ENCODE results near the gene ANAPC2. TPM values are rescaled to one million over a fixed set of nuclear protein-coding genes. Genes with fewer than 3 reads are reported as not detected.
A peak's percentile ranks its signal among the peaks of the same experiment; 100 is the strongest.

Gene ANAPC2
- total RNA-seq, 1 donor from 2014 or later: 39.2 TPM

- H3K36me3 ChIP-seq (ENCODE audit: insufficient read depth, low read length): no peaks in the 10 kb centered on the region
- TF ChIP-seq, protein P1, sequence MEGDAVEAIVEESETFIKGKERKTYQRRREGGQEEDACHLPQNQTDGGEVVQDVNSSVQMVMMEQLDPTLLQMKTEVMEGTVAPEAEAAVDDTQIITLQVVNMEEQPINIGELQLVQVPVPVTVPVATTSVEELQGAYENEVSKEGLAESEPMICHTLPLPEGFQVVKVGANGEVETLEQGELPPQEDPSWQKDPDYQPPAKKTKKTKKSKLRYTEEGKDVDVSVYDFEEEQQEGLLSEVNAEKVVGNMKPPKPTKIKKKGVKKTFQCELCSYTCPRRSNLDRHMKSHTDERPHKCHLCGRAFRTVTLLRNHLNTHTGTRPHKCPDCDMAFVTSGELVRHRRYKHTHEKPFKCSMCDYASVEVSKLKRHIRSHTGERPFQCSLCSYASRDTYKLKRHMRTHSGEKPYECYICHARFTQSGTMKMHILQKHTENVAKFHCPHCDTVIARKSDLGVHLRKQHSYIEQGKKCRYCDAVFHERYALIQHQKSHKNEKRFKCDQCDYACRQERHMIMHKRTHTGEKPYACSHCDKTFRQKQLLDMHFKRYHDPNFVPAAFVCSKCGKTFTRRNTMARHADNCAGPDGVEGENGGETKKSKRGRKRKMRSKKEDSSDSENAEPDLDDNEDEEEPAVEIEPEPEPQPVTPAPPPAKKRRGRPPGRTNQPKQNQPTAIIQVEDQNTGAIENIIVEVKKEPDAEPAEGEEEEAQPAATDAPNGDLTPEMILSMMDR (IDR thresholded peaks at IDR 0.05; ENCODE audit: insufficient read depth, low read depth, low read length): no peak
- TF ChIP-seq EZH2 (IDR thresholded peaks at IDR 0.05; ENCODE audit: insufficient read depth, low read length): no peak
- no peak overlapping the region for H3K27ac ChIP-seq (ENCODE audit: low read depth, low read length)
- Mint-ChIP-seq H3K9me3 (ENCODE audit: unreplicated experiment) (no peaks in the 10 kb centered on the region), H3K36me3 (ENCODE audit: low read depth, unreplicated experiment) (no peaks in the 10 kb centered on the region), H3K27me3 (ENCODE audit: low read depth, unreplicated experiment) (peaks cover 45% of the 10 kb centered on the region), H3K4me3 (ENCODE audit: unreplicated experiment) (no peak overlapping the region), H3K4me1 (ENCODE audit: low read depth, unreplicated experiment) (no peaks in the 10 kb centered on the region), H3K27ac (ENCODE audit: unreplicated experiment) (peak overlapping the region; percentile 18)
- no peak overlapping the region for H3K4me3 ChIP-seq (ENCODE audit: insufficient read depth, low read depth, low read length)
- H3K9ac ChIP-seq (ENCODE audit: low read length): no peak overlapping the region
- no peaks in the 10 kb centered on the region for H3K79me2 ChIP-seq (ENCODE audit: insufficient read depth, low read length)
- no peak overlapping the region for H2AFZ ChIP-seq (ENCODE audit: low read depth, low read length)
- no peaks in the 10 kb centered on the region for H3K9me3 ChIP-seq (ENCODE audit: insufficient read depth, low read depth, low read length)
- no peak overlapping the region for H3K4me2 ChIP-seq (ENCODE audit: low read length)
- H3K27me3 ChIP-seq (ENCODE audit: insufficient read depth, low read length): peaks cover 43% of the 10 kb centered on the region
- H3K4me1 ChIP-seq (ENCODE audit: insufficient read depth, low read length): peaks cover 4% of the 10 kb centered on the region
- DNase-seq (ENCODE audit: low read depth) (no peak), FAIRE-seq (no peak)
- no peaks in the 10 kb centered on the region for H4K20me1 ChIP-seq (ENCODE audit: insufficient read depth, low read length)
Observed at GRCh38 chr9:137166380-137167229, 21.8 kb downstream of the ANAPC2 start.

GRCh38 chr9:137165250-137165836 lies 23.0 kb downstream of the ANAPC2 start:
- Histone ChIP-seq H3K9me3 (ENCODE audit: insufficient read depth, low read depth, low read length) (no peaks in the 10 kb centered on the region), H3K9ac (ENCODE audit: low read length) (no peak overlapping the region), H3K36me3 (ENCODE audit: insufficient read depth, low read length) (no peaks in the 10 kb centered on the region), H3K27ac (ENCODE audit: low read depth, low read length) (no peak overlapping the region), H3K4me3 (ENCODE audit: insufficient read depth, low read depth, low read length) (no peak overlapping the region), H3K4me2 (ENCODE audit: low read length) (no peak overlapping the region), H3K27me3 (ENCODE audit: insufficient read depth, low read length) (peaks cover 39% of the 10 kb centered on the region), H3K79me2 (ENCODE audit: insufficient read depth, low read length) (no peaks in the 10 kb centered on the region), H4K20me1 (ENCODE audit: insufficient read depth, low read length) (no peaks in the 10 kb centered on the region), H2AFZ (ENCODE audit: low read depth, low read length) (no peak overlapping the region), H3K4me1 (ENCODE audit: insufficient read depth, low read length) (peaks cover 4% of the 10 kb centered on the region)
- H3K4me3 Mint-ChIP-seq (ENCODE audit: unreplicated experiment): no peak overlapping the region
- no peaks in the 10 kb centered on the region for H3K9me3 Mint-ChIP-seq (ENCODE audit: unreplicated experiment)
- DNase-seq (ENCODE audit: low read depth): no peak
- peaks cover 42% of the 10 kb centered on the region for H3K27me3 Mint-ChIP-seq (ENCODE audit: low read depth, unreplicated experiment)
- TF ChIP-seq EZH2 (IDR thresholded peaks at IDR 0.05; ENCODE audit: insufficient read depth, low read length): peak; percentile 2
- TF ChIP-seq, protein P1 (IDR thresholded peaks at IDR 0.05; ENCODE audit: insufficient read depth, low read depth, low read length): no peak
- no peak for FAIRE-seq
- peak overlapping the region; percentile 80 for H3K27ac Mint-ChIP-seq (ENCODE audit: unreplicated experiment)
- H3K4me1 Mint-ChIP-seq (ENCODE audit: low read depth, unreplicated experiment): no peaks in the 10 kb centered on the region
- no peaks in the 10 kb centered on the region for H3K36me3 Mint-ChIP-seq (ENCODE audit: low read depth, unreplicated experiment)

Data from astrocyte (in vitro differentiated cells and primary cell).